Spleen (tissue), 11 donors: Measurements from ENCODE around the gene DCAF7. TPM values are rescaled to one million over a fixed set of nuclear protein-coding genes. Genes with fewer than 3 reads are reported as not detected.

Source experiments
- DNase-seq: peaks from one replicate; pipeline ENCODE4 v3.0.0-alpha.2; 2020
- H3K27ac ChIP-seq, 8 donors: fragments of 200-600 bp; sonication (generic) in 7 of 8; 1 replicate in 4 of 8; 2 replicates in 4 of 8; pipeline versions ENCODE4 v1.5.0 to v1.8.0; 2016 to 2021; ENCODE audit warnings: inconsistent platforms in 4 of 8, mild to moderate bottlenecking in 4 of 8, moderate library complexity in 1 of 8
- H3K27me3 ChIP-seq, 7 donors: fragments of 200-600 bp; sonication (generic) in 6 of 7; replicated peaks in 1 of 7; 1 replicate in 4 of 7; 2 replicates in 3 of 7; pipeline versions ENCODE4 v1.5.0 to v1.8.0; 2016 to 2021; ENCODE audit warnings: inconsistent platforms in 3 of 7, mild to moderate bottlenecking in 1 of 7
- H3K36me3 ChIP-seq, 6 donors: fragments of 200-600 bp; sonication (generic) in 5 of 6; 1 replicate in 4 of 6; 2 replicates in 2 of 6; pipeline versions ENCODE4 v1.5.0 to v1.8.0; 2016 to 2021; ENCODE audit warnings: inconsistent platforms in 2 of 6
- H3K4me1 ChIP-seq, 6 donors: fragments of 200-600 bp; sonication (generic) in 5 of 6; 1 replicate in 3 of 6; 2 replicates in 3 of 6; pipeline versions ENCODE4 v1.5.0 to v1.8.0; 2016 to 2021; ENCODE audit warnings: inconsistent platforms in 3 of 6
- H3K4me3 ChIP-seq, 8 donors: fragments of 200-600 bp; sonication (generic) in 7 of 8; 1 replicate in 4 of 8; 2 replicates in 4 of 8; pipeline versions ENCODE4 v1.5.0 to v1.8.0; 2016 to 2021; ENCODE audit warnings: inconsistent platforms in 4 of 8, mild to moderate bottlenecking in 4 of 8, moderate library complexity in 2 of 8
- H3K9me3 ChIP-seq, 8 donors: fragments of 200-600 bp; sonication (generic) in 7 of 8; 1 replicate in 4 of 8; 2 replicates in 4 of 8; pipeline versions ENCODE4 v1.5.0 to v1.8.0; 2016 to 2021; ENCODE audit warnings: inconsistent platforms in 4 of 8
- POLR2A ChIP-seq, 3 donors: fragments of 450-650 bp; IDR thresholded peaks; one replicate each; pipeline ENCODE4 v1.5.1; 2017; ENCODE audit warnings: antibody characterized with exemption in 3 of 3, mild to moderate bottlenecking in 1 of 3
- POLR2AphosphoS5 ChIP-seq, 3 donors: sonication (generic); formaldehyde crosslinking; IDR thresholded peaks; one replicate each; pipeline ENCODE4 v1.5.1; 2017; ENCODE audit warnings: antibody characterized with exemption in 3 of 3
- WGBS, 5 donors: extraction: QIAGEN DNeasy Blood & Tissue Kit in 3 of 5; methylation state at CpG; one replicate each; pipeline versions ENCODE4 v1.1.5 to v1.1.7; 2013 to 2018; 5-methylcytosine and 5-hydroxymethylcytosine counted together
- intact Hi-C: fragments of 100-400 bp; cut with DNase I; formaldehyde crosslinking; loops from one replicate; pipeline ENCODE4 v1.15.0; 2023; ENCODE audit warnings: low total_unique reads
- polyA plus RNA-seq, 3 donors: library from polyadenylated mRNA; stranded (reverse); fragments of 200-250 nt; gene quantifications; one replicate each; pipeline ENCODE4 v1.2.1, GENCODE V29; 2013
- total RNA-seq, 7 donors: library from RNA; depleted of rRNA in 3 of 7; stranded (reverse); fragments of >200 nt in 3 of 7; fragmentation: NEBNext Ultra II Directional in 4 of 7; extraction: Animal tissue kit (Norgen Biotek cat#: 25700) in 4 of 7; gene quantifications; one replicate each; pipeline versions ENCODE4 v1.1.0 to v1.2.1, GENCODE V29; 2016 to 2021
- TF ChIP-seq, protein P1 (sequence below), 11 experiments: fragments of 200-600 bp in 7 of 11; fragments of 450-650 bp in 4 of 11; sonication (generic) in 4 of 11; IDR thresholded peaks in 8 of 11; conservative IDR thresholded peaks in 3 of 11; 1 replicate in 7 of 11; 2 replicates in 4 of 11; pipeline versions ENCODE4 v1.4.0 to v1.8.0; 2016 to 2021; ENCODE audit warnings: antibody characterized with exemption in 11 of 11, inconsistent platforms in 4 of 11, mild to moderate bottlenecking in 1 of 11
- donor health status: healthy with polysubstance abuse.
- donor health status: DM: no; HTN: no; CAD: no; lungs with moderate emphysema.
- donor health status: DM: no; HTN: no; CAD: no.
- donor health status: Bipolar disorder and iron deficiency.
- donor health status: healthy.
- donor health status: DM: no; HTN: no; CAD: no.
- donor health status: DM: yes; HTN: yes; CAD: no.

DCAF7 gene
- total and polyA plus RNA-seq, 10 donors, result 15.9 to 87.5 (median 54.7) TPM

DNA sequence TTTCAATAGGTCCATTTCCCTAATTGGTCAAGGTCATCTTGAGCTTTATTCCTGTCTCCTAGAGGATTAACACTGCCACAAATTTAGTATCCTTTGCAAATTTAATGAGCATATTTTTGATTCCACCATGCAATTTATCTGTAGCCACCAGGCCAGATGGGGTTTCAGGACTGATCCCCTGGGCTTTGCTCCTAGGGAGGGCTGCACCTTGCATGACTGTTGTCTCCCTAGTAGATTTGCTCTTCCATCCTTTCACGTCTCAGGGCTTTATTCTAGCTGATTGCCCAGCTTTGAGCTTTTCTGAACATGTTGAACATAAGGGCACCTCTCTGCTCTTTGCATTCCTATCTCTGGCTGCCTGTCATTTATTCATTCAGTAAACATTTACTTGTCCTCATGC is 34.9 kb upstream of the DCAF7 start:
- peaks cover 0 to 14% (median 0%) of the 10 kb centered on the region in 7 donors for H3K27me3 ChIP-seq
- H3K9me3 ChIP-seq, result no peaks in the 10 kb centered on the region
- WGBS, 5 donors, result 58 to 71% (median 67%) methylated on average over 1 of the region's 1 CpG
- H3K27ac ChIP-seq, result no peak overlapping the region
- intact Hi-C loops, result no loop called here
- no peak for DNase-seq
- no peak for TF ChIP-seq POLR2AphosphoS5 (IDR thresholded peaks at IDR 0.05)
- TF ChIP-seq, protein P1, sequence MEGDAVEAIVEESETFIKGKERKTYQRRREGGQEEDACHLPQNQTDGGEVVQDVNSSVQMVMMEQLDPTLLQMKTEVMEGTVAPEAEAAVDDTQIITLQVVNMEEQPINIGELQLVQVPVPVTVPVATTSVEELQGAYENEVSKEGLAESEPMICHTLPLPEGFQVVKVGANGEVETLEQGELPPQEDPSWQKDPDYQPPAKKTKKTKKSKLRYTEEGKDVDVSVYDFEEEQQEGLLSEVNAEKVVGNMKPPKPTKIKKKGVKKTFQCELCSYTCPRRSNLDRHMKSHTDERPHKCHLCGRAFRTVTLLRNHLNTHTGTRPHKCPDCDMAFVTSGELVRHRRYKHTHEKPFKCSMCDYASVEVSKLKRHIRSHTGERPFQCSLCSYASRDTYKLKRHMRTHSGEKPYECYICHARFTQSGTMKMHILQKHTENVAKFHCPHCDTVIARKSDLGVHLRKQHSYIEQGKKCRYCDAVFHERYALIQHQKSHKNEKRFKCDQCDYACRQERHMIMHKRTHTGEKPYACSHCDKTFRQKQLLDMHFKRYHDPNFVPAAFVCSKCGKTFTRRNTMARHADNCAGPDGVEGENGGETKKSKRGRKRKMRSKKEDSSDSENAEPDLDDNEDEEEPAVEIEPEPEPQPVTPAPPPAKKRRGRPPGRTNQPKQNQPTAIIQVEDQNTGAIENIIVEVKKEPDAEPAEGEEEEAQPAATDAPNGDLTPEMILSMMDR (IDR thresholded peaks at IDR 0.05 in 8 of 11, conservative IDR thresholded peaks at IDR 0.05 in 3 of 11), result no peak
- TF ChIP-seq POLR2A (IDR thresholded peaks at IDR 0.05), result no peak
- no peak overlapping the region for H3K4me3 ChIP-seq
- no peaks in the 10 kb centered on the region for H3K36me3 ChIP-seq
- H3K4me1 ChIP-seq, result no peaks in the 10 kb centered on the region

DNA sequence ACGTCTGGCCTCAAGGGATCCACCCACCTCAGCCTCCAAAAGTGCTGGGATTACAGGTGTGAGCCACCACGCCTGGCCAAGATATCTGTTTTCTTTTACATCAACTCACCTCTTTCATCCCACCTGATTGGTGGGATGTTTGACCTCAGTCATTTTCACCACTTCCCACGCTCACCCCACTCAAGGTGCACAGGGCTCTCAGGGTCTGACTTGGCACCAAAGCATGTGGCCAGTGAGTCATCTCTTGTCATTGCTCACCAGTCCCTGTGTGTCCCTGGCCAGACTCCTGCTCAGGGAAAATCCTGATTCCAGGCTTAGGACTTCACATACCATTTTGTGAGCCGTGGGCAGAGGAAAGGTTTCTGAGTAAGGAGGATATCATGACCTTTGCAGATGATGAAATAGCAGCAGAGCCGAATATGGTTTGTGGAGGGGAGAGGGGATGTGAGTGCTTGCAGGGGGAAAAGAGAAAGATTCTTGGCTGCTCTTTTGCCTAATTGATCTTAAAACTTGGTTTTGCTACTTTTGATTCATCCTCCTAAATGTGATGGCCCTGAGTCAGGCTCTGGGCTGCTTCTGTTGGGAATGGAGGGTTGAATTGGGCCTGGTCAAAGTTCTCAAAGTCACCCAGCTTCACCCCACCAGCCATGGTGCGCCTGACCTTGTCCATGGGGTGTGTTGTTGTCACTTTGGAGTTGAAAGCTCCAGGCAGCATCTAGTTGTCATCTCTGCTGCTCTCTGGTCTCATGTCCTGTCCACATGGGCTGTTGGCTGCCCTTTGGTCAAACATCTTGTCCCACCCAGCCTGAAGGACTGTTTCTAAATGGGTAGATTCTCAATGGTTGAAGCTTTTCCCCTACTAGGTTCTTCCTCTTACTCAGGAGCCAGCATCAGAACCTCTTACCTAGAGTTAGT is 33.1 kb upstream of the DCAF7 start:
- Histone ChIP-seq H3K27me3 (peaks cover 0 to 29% (median 0%) of the 10 kb centered on the region in 7 donors), H3K4me1 (no peaks in the 10 kb centered on the region), H3K36me3 (no peaks in the 10 kb centered on the region), H3K9me3 (no peaks in the 10 kb centered on the region), H3K4me3 (no peak overlapping the region), H3K27ac (no peak overlapping the region)
- intact Hi-C loops, result no loop called here
- DNase-seq, result no peak
- 63 to 84% (median 70%) methylated on average over 6 of the region's 6 CpGs for WGBS, 5 donors
- TF ChIP-seq, protein P1 (IDR thresholded peaks at IDR 0.05 in 8 of 11, conservative IDR thresholded peaks at IDR 0.05 in 3 of 11), result no peak
- TF ChIP-seq POLR2AphosphoS5 (IDR thresholded peaks at IDR 0.05) (no peak), POLR2A (IDR thresholded peaks at IDR 0.05) (no peak)

DNA sequence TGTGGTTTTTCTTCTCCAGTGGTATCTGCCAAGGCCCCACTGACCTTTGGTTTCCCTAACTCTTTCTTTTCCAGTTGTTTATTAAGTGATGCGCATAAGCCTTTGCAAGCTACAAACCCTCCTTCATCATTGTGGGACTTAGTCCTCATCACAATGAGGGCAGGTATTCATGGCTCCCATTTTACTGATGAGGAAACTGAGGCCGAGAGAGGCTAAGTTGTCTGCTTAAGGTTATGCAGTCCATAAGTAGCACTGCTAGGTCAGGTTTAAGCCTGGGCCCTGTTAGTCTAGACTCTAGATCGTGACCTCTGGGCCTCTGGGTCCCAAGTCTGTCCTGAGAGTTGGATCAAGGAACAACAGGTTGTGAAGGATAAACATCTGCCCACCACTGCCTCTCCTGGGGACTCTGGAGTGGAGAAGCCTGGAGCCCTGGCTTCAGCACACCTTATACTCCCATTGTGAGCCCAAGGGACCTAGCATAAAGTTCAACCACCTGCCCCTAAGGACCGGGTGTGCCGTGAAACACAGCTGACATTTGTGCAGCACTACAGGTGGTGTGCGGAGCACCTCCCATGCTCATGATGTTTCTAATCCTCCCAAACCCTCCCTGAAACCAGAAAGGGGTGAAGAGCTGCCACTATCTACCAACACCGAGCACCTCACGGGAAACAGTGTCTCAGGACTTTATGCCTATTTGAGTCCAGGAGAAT is 32.3 kb upstream of the DCAF7 start:
- no peaks in the 10 kb centered on the region for H3K9me3 ChIP-seq
- WGBS, 5 donors, result 68 to 82% (median 78%) methylated on average over 8 of the region's 8 CpGs
- no peak overlapping the region for H3K27ac ChIP-seq
- intact Hi-C loops, result no loop called here
- no peak overlapping the region for H3K4me3 ChIP-seq
- H3K4me1 ChIP-seq, result peaks cover 0 to 5% (median under 1%) of the 10 kb centered on the region in 6 donors
- no peak for TF ChIP-seq POLR2A (IDR thresholded peaks at IDR 0.05)
- no peak for TF ChIP-seq POLR2AphosphoS5 (IDR thresholded peaks at IDR 0.05)
- TF ChIP-seq, protein P1 (IDR thresholded peaks at IDR 0.05 in 8 of 11, conservative IDR thresholded peaks at IDR 0.05 in 3 of 11), result no peak
- H3K27me3 ChIP-seq, result peaks cover 0 to 37% (median 0%) of the 10 kb centered on the region in 7 donors
- no peak for DNase-seq
- no peaks in the 10 kb centered on the region for H3K36me3 ChIP-seq
